ENCODE results near the gene GLTP.
"Not testable (repeated sequence)": the region's sequence is repeated elsewhere in the genome, so short reads cannot be mapped to it uniquely, and the experiment has no call there.

- TF ChIP-seq CTCF (conservative IDR thresholded peaks at IDR 0.05 in 1 of 2, IDR thresholded peaks at IDR 0.05 in 1 of 2; ENCODE audit: extremely low read depth in 1 of 2, insufficient read depth in 1 of 2, low read depth in 1 of 2, low read length in 2 of 2); EZH2 (IDR thresholded peaks at IDR 0.05; ENCODE audit: borderline replicate concordance, low read length): not testable (repeated sequence)
Measured at GRCh38 chr12:109850518-109850917, 29.8 kb downstream of the GLTP start.

All from mammary epithelial cell (primary cell).